Brain microvascular endothelial cell (primary cell): Measurements from ENCODE around the gene ATP2B2.

Source experiments
- DNase-seq: peaks from one replicate; pipeline ENCODE4 v3.0.0-alpha.2; 2020
- H3K27ac ChIP-seq: fragments of 250-450 bp; sonication (Bioruptor Pico); 2 replicates; pipeline ENCODE4 v1.5.1; 2020; ENCODE audit warnings: mild to moderate bottlenecking, moderate library complexity
- H3K27me3 ChIP-seq: fragments of 250-450 bp; sonication (Bioruptor Pico); replicated peaks from 2 replicates; pipeline ENCODE4 v1.5.1; 2020; ENCODE audit warnings: mild to moderate bottlenecking
- H3K36me3 ChIP-seq: fragments of 250-450 bp; sonication (Bioruptor Pico); replicated peaks from 2 replicates; pipeline ENCODE4 v1.5.1; 2020; ENCODE audit warnings: mild to moderate bottlenecking
- H3K4me3 ChIP-seq: 2 replicates; pipeline ENCODE4 v1.5.1; 2011; ENCODE audit warnings: low read depth, mild to moderate bottlenecking, control low read depth, low read length, moderate library complexity
- in situ Hi-C: cut with HindIII; loops from 2 replicates; pipeline ENCODE4 v1.10.0; 2017; ENCODE audit warnings: low sequenced_read_pairs, low pct_ligation_motif_present
- TF ChIP-seq, protein P1 (sequence below): IDR thresholded peaks from 2 replicates; pipeline ENCODE4 v1.5.1; 2011; ENCODE audit warnings: low read depth, mild to moderate bottlenecking, moderate library complexity, low read length, control low read depth, inconsistent platforms; ENCODE audit errors: missing control alignments

Gene ATP2B2

DNA sequence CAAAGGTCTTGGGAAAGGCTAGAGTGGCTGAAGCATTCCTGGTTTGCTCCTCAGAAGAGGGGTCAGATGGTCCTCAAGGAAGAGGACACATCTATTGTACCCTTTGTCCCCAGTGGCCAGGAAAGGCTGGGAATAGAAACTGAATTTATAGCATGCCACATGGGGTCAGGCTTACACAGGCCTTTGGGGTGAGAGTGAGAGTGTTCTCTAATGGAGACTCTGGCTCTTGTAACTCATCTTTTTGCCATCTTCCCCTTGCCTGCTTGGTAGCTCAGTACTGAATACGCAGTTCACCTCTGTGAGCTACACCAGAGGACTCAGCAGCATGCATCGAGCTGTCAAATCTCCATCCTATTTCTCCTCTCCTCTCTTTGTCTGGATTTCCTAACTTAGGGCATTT, 87.5 kb downstream of the ATP2B2 start:
- no peak overlapping the region for H3K4me3 ChIP-seq
- H3K27ac ChIP-seq: no peak overlapping the region
- H3K36me3 ChIP-seq: no peaks in the 10 kb centered on the region
- in situ Hi-C loops: no loop called here
- TF ChIP-seq, protein P1, sequence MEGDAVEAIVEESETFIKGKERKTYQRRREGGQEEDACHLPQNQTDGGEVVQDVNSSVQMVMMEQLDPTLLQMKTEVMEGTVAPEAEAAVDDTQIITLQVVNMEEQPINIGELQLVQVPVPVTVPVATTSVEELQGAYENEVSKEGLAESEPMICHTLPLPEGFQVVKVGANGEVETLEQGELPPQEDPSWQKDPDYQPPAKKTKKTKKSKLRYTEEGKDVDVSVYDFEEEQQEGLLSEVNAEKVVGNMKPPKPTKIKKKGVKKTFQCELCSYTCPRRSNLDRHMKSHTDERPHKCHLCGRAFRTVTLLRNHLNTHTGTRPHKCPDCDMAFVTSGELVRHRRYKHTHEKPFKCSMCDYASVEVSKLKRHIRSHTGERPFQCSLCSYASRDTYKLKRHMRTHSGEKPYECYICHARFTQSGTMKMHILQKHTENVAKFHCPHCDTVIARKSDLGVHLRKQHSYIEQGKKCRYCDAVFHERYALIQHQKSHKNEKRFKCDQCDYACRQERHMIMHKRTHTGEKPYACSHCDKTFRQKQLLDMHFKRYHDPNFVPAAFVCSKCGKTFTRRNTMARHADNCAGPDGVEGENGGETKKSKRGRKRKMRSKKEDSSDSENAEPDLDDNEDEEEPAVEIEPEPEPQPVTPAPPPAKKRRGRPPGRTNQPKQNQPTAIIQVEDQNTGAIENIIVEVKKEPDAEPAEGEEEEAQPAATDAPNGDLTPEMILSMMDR: peak; percentile 56
- H3K27me3 ChIP-seq: no peaks in the 10 kb centered on the region
- no peak for DNase-seq

DNA sequence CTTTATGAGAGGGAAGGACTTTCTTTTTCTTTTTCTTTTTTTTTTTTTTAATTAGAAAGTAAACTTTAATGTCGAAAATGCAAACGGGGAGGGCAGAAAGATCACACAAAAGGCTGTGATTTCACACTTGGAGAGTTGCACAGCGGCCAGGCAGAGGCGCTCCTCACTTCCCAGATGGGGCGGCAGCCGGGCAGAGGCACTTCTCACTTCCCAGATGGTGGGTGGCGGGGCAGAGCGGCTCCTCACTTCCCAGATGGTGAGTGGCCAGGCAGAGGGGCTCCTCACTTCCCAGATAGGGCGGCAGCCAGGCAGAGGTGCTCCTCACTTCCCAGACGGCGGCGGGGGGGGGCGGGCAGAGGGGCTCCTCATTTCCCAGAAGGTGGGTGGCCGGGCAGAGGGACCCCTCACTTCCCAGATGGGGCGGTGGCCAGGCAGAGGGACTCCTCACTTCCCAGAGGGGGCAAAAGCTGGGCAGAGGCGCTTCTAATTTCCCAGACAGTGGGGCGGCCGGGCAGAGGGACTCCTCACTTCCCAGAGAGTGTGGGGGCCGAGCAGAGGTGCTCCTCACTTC, 88.6 kb downstream of the ATP2B2 start:
- in situ Hi-C loops: no loop called here
- H3K27ac ChIP-seq: no peak overlapping the region
- H3K4me3 ChIP-seq: no peak overlapping the region
- no peaks in the 10 kb centered on the region for H3K27me3 ChIP-seq
- no peaks in the 10 kb centered on the region for H3K36me3 ChIP-seq
- no peak for DNase-seq
- TF ChIP-seq, protein P1: no peak

DNA sequence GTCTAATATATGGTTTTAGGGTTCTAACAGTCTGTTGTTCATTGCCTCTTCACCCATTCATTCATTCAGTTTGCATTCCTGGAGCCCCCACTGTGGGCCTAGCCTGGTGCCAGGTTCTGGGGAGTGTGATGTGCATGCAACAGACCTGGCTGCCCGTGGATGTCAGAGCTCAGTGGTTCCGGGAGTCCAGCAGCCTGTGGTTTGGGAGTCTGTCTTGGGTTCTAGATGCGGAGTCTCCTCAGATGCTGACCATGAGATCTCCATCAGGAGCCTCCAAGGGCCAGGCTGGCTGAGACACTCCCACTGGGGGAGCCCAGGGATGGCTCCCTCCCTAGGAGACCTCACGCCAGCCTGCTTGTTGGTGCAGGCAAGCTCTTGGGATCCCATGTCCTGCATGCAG, 92.3 kb downstream of the ATP2B2 start:
- TF ChIP-seq, protein P1: no peak
- no peak overlapping the region for H3K27ac ChIP-seq
- DNase-seq: no peak
- H3K27me3 ChIP-seq: no peaks in the 10 kb centered on the region
- no peaks in the 10 kb centered on the region for H3K36me3 ChIP-seq
- H3K4me3 ChIP-seq: no peak overlapping the region
- in situ Hi-C loops: no loop called here

GRCh38 chr3:10411598-10412332, 93.6 kb downstream of the ATP2B2 start:
- TF ChIP-seq, protein P1: no peak
- in situ Hi-C loops: no loop called here
- Histone ChIP-seq H3K36me3 (no peaks in the 10 kb centered on the region), H3K4me3 (no peak overlapping the region), H3K27me3 (no peaks in the 10 kb centered on the region), H3K27ac (no peak overlapping the region)
- no peak for DNase-seq

DNA sequence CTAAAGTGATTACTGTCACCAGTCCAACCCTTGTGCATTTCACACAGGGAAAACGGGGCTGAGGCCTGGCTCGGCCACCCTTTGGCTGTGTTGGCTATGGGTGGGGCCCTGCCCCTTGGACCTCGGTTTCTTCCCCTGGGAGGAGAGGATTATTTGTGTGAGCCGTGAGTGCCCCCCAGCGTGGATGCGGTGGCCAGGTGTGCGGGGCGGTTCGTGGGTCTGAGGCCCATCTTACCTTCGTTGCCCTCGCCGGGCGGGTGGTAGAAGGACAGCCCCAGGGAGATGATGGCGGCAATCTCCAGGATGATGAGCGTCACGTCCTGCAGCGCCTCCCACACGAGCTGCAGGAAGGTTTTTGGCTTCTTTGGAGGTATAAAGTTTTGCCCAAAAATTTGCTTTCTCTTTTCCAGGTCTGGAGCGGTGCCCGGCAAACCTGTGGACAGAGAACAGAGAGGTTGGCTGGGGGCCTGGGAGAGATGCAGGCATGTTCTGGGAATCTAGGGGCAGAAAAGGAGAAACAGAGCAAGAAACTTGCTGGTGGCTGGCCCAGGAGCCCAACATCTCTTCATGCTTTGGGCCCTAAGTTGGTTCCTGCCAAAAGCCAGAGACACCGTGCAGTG, 94.9 kb downstream of the ATP2B2 start:
- TF ChIP-seq, protein P1: no peak
- Histone ChIP-seq H3K4me3 (no peak overlapping the region), H3K27me3 (no peaks in the 10 kb centered on the region), H3K27ac (no peak overlapping the region), H3K36me3 (no peaks in the 10 kb centered on the region)
- no peak for DNase-seq
- in situ Hi-C loops: no loop called here
